HG02981 (cell line): ENCODE measurements around the gene RAP1GAP.

ENCODE experiments used
- ATAC-seq: cut with Tn5 transposase; IDR thresholded peaks from one replicate; pipeline ENCODE4 v1.9.1; 2021; ENCODE audit warnings: mild to moderate bottlenecking, moderate library complexity; ENCODE audit not compliant: unreplicated experiment

Gene RAP1GAP

DNA sequence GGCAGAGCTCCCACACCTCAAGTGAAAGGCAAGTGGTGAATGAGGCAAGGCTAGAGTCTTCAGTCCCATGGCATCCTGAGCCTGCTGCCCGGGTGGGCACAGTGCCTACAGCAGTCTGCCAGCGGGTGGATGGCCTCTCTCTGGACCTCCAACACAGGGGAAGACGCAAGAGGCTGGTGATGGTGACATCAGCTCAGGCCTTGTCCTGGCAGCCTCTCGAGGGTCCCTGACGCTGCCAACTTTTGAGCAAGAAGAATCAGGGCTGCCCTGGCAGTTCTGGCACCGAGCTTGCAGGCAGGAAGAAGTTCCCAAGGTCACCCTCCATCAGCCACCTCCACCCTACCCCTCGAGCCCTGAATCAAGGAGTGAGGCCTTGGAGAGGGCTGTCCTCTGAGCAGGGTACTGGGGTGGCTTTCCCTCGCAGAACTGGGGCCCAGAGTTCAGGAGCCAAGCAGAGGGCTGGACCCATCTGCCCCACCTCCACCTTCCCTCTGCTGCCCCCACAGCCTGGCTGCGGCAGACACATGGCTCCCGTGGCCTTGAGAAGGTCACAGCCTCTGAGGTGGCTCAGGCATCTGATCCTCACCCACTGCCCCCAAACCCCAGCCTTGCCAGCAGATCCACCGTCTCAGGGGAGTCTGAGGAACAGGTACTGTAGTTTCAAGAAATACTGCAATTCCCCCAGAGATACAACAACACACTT, 5.8 kb downstream of the RAP1GAP start:
- ATAC-seq = no peak

DNA sequence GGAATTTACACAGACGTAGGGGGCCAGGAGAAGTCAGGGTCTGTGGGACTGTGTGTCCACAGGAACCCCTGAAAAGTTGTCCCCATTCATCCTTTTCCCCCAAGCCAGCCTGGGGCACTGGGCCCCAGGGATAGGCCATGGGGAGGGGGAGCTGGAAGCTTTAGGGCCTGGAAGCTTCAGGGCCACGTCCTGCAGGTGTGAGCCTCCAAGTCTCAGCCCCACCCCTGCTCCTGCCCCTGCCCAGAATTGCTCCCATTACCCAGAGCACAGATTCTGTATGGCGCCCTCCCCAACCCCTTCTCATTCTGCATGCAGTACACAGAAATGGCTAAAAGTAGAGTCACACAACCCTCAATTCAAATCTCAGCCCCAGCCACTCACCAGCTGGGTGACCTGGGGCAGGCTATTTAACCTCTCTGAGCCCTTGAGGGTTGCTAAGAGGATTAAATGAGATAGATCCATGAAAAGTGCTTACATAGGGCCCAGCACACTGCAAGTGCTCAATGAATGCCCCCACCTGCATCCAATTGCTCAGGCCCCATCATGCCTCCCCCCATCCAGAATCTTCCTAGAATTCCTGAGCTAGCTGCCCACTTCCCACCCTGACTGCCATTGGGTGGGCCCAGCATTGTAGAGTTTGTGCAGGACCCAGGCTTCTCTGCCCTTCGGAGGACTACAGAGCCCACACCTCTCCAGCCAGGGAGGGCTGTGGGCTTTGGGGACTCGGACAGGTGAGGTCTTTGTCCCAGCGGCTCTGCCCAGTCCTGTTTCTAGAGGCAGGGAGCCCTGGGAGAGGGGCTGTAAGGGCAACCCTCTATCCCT, 6.5 kb downstream of the RAP1GAP start:
- ATAC-seq = no peak

GRCh38 chr1:21661886-21662285, 7.3 kb downstream of the RAP1GAP start:
- ATAC-seq = no peak

GRCh38 chr1:21659924-21660326, 9.2 kb downstream of the RAP1GAP start:
- ATAC-seq = no peak

GRCh38 chr1:21659099-21659923, 9.8 kb downstream of the RAP1GAP start:
- no peak for ATAC-seq

- no peak for ATAC-seq
Measured at GRCh38 chr1:21657456-21658190, 11.5 kb downstream of the RAP1GAP start.

GRCh38 chr1:21655748-21656147, 13.4 kb downstream of the RAP1GAP start:
- ATAC-seq = no peak

- ATAC-seq = no peak
Measured at GRCh38 chr1:21655259-21655658, 13.9 kb downstream of the RAP1GAP start.

DNA sequence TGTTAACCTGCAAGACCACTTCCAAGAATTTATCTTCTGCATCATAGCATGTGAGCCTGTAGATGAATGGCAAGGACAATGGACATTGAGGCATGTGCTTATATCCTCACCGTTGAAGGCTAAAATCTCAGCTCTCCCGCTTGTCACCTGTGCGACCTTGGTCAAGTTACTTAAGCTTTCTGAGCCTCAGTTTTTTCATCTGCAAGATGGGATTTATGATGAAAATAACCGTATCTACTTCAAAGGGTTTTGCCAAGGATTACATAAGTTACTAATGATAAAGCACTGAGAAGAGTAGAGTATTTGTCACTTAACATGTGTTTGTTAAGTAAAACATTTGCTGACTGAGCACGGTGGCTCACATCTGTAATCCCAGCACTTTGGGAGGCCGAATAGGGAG, 14.9 kb downstream of the RAP1GAP start:
- ATAC-seq = no peak

- no peak for ATAC-seq
Measured at GRCh38 chr1:21653744-21654100, 15.4 kb downstream of the RAP1GAP start.

DNA sequence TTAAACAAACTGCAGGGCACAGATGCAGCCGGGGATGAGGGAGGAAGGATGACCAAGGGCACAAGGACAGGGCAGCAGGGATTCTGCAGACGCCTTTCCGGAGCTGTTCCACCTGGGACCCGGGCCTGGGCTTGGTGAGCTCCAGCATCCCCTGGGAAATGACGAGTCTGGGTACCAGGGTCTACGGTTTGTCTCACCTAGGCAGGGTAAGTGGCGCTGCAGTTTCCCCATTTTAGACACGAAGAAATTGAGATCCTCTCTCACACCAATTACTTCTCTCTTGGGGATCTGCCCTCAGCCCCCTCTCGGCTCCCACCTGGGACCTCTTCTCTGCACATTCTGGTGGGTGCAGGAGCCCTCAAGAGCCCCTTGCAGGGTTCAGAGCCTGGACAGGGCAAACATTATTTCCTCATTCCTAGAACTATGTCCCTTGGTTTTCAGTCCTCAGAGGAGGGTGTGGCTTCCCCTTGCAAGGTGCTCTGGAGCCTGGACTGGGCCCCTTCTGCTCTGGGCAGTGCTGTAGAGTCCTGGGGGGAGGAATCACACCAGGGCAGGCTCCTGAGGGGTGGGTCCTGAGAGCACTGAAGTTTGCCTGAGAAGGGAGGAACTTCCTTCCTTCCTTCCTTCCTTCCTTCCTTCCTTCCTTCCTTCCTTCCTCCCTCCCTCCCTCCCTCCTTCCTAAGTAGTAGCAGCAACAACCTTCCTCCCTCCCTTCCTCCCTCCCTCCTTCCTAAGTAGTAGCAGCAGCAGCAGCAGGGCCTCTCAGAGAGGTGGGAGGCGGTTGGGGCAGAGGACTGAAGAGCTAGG, 16.0 kb downstream of the RAP1GAP start:
- ATAC-seq = no peak

- ATAC-seq = no peak
Measured at GRCh38 chr1:21652101-21652936, 16.8 kb downstream of the RAP1GAP start.

DNA sequence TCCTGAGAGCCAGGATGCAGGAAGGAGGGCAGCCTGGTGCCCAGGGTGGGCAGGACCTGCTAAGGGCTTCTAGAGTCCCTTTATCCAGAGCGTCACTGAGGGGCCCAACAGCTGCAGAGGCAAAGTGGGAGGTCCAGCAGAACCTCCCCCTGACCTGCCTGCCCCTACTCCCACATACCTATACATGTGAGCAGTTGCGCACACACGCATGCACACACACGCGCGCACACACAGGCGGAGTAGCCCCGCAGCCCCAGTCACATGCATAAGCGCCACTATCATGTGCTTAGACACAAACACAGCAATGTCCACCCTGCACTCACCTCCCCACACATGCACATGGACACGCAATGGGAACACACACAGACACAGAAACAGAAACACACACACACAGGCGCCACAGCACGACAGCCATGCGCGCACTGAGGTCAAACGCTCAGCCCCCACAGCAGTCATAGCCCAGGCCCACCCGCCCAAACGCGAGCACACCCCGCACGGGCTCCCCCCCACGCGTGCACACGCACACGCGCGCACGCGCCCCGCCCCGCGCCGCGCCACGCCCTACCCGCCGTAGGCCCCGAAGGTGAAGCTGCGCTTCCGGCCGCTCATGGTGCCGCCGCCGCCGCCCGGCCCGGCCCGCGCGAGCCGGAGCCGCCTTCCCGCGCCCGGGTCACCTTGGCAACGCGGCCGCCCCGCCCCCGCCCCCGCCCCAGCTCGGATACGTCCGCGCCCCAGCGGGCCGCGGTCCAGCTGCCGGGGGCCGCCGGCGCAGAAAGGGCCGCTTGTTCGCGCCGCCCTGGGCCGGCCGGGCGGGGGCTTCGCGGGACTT, 17.7 kb downstream of the RAP1GAP start:
- no peak for ATAC-seq

- no peak for ATAC-seq
Measured at GRCh38 chr1:21650400-21650799, 18.8 kb downstream of the RAP1GAP start.

DNA sequence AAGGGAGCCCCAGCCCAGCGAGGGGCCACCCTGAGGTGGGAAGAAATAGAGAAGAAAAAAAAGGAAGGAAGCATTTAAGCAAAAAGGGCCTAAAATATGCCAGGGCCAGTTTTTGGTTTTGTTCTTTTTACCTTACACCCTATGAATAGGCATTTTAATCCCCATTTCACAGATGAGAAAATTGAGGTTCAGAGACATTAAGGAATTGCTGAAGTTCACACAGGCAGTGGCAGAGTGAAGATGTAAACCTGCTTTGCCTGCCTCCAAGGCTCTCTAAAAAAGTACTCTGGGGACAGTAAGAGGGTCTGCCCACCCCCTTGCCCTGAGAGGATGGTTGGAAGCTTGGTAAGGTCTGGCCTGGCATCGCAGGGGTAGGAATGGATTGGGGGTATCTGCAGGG, 19.8 kb downstream of the RAP1GAP start:
- no peak for ATAC-seq

GRCh38 chr1:21648791-21649190, 20.4 kb downstream of the RAP1GAP start:
- ATAC-seq = no peak

DNA sequence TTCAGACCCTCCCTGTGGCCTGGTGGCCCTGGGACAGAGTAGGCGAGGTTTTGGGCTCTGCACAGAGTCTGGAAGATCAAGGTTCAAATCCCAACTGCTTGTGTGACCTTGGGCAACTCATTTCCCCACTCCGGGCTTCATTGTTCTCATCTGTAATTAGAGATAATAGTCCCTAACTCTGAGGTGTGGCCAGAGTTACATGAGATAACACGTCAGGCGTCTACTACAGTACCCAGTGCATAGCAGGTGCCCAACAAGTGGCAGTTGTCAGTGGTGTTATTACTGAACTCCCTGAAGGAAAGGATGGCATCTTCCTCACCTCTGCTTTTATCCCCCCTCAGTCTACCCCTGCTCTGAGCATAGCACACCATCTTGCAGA, 20.8 kb downstream of the RAP1GAP start:
- no peak for ATAC-seq
